Muscle of leg (tissue), 11 donors: ENCODE measurements around the gene TOMM7. TPM values are rescaled to one million over a fixed set of nuclear protein-coding genes. Genes with fewer than 3 reads are reported as not detected.
"Not testable (repeated sequence)": the region's sequence is repeated elsewhere in the genome, so short reads cannot be mapped to it uniquely, and the experiment has no call there.

Source experiments
- DNase-seq: peaks from one replicate; pipeline ENCODE4 v3.0.0; 2013
- H3K27ac ChIP-seq: one replicate; pipeline ENCODE4 v1.5.1; 2013; ENCODE audit warnings: mild to moderate bottlenecking, low read length, control low read depth
- H3K27me3 ChIP-seq: one replicate; pipeline ENCODE4 v1.6.1; 2013; ENCODE audit warnings: low read length; ENCODE audit not compliant: control insufficient read depth, insufficient read depth
- H3K36me3 ChIP-seq: one replicate; pipeline ENCODE4 v1.6.1; 2013; ENCODE audit warnings: low read length; ENCODE audit not compliant: control insufficient read depth, insufficient read depth
- H3K4me1 ChIP-seq: one replicate; pipeline ENCODE4 v1.6.1; 2013; ENCODE audit warnings: low read length; ENCODE audit not compliant: control insufficient read depth, insufficient read depth
- H3K4me3 ChIP-seq: one replicate; pipeline ENCODE4 v1.5.1; 2013; ENCODE audit warnings: low read length, control low read depth
- H3K9me3 ChIP-seq: replicated peaks from 2 replicates; pipeline ENCODE4 v1.6.1; 2013; ENCODE audit warnings: low read depth, low read length; ENCODE audit not compliant: control insufficient read depth
- whole genome bisulfite sequencing: methylation state at CpG from one replicate; pipeline ENCODE4 v1.1.5; 2013; ENCODE audit warnings: missing lambda C conversion rate; ENCODE audit not compliant: insufficient coverage; 5-methylcytosine and 5-hydroxymethylcytosine counted together
- polyA plus RNA-seq, 8 donors: library from polyadenylated mRNA; unstranded; fragments of 120-200 nt; gene quantifications; one replicate each; pipeline versions ENCODE4 v1.2.1 to v1.2.3, GENCODE V29; 2013; ENCODE audit warnings: inconsistent platforms in 1 of 8, low replicate concordance in 1 of 8; ENCODE audit not compliant: insufficient read length in 8 of 8, insufficient read depth in 1 of 8
- total RNA-seq: library from RNA; stranded (reverse); fragments of 120-200 nt; gene quantifications from one replicate; pipeline ENCODE4 v1.2.4, GENCODE V29; 2013

TOMM7 gene
- total and polyA plus RNA-seq, 9 donors, result 648 to 986 (median 834) TPM

GRCh38 chr7:22791204-22792158 lies 31.2 kb downstream of the TOMM7 start:
- H3K4me1 ChIP-seq, result no peaks in the 10 kb centered on the region
- H3K4me3 ChIP-seq, result no peak overlapping the region
- WGBS, result 53% methylated on average over 2 of the region's 4 CpGs
- no peaks in the 10 kb centered on the region for H3K9me3 ChIP-seq
- no peak overlapping the region for H3K27ac ChIP-seq
- no peak for DNase-seq
- no peaks in the 10 kb centered on the region for H3K36me3 ChIP-seq
- no peaks in the 10 kb centered on the region for H3K27me3 ChIP-seq

DNA sequence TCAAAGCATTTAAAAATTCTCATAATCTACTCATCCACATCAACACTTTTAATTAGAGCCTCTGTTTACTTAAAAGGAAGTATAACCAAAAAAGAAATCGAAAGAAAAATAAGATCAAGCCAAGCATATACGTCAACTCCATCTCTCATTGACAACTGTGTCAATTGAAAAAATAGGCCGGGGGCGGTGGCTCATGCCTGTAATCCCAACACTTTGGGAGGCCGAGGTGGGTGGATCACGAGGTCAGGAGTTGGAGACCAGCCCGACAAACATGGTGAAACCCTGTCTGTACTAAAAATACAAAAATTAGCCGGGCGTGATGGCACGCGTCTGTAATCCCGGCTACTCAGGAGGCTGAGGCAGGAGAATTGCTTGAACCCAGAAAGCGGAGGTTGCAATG lies 32.0 kb downstream of the TOMM7 start:
- not testable (repeated sequence) for DNase-seq, H3K36me3 ChIP-seq, H3K9me3 ChIP-seq, H3K4me3 ChIP-seq, H3K27ac ChIP-seq, H3K27me3 ChIP-seq, H3K4me1 ChIP-seq
- 91% methylated on average over 7 of the region's 13 CpGs for WGBS

DNA sequence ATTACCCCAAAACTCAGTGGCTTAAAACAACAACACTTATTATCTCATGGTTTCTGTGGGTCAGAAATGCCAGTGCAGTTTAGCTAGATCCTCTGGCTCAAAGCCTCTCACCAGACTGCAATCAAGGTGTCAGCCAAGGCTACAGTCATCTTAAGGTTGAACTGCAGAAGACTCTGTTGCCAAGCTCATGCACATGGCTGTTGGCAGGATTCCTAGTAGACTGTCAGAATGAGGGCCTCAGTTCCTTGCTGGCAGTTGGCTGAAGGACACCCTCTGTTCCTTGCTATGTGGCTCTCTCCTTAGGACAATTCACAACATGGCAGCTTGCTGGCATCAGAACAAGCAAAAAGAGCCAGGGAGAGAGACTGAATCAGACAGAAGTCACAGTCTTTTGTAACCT lies 34.7 kb downstream of the TOMM7 start:
- no peaks in the 10 kb centered on the region for H3K36me3 ChIP-seq
- no peak overlapping the region for H3K4me3 ChIP-seq
- H3K27ac ChIP-seq, result no peak overlapping the region
- no peaks in the 10 kb centered on the region for H3K27me3 ChIP-seq
- peak; percentile 5 for DNase-seq
- no peaks in the 10 kb centered on the region for H3K9me3 ChIP-seq
- no peaks in the 10 kb centered on the region for H3K4me1 ChIP-seq

DNA sequence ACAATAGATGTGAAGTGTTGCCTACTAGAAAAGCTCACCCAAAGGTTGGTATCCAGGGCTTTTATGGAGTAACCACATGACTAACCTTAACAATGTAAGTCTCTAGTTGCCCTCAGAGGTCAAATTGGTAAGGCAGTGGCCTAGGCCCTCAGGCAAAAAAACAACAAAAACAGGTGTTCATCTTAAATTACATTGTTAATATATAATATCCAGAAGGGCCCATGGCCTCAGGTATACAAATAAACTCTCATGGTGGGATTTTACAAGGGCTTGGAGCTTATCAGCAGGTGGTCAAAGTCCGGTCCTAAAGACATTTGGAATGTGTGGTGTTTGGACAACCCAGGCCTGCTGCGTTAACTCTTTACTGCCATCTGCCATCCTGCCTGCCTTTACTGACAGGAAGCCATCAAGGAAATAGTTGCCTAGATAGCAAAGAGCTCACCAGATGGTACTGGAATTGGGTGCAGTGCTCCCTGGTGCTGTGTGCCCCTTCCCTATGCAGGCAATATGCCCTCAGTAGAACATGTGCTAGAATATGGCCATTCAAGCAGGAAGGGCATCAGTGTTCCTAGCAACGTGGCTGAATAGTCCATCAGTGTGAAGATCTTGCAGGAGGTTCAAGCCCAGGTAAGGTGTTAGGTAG lies 36.2 kb downstream of the TOMM7 start:
- Histone ChIP-seq H3K27me3 (no peaks in the 10 kb centered on the region), H3K36me3 (no peaks in the 10 kb centered on the region), H3K27ac (no peak overlapping the region), H3K4me3 (no peak overlapping the region), H3K9me3 (no peaks in the 10 kb centered on the region), H3K4me1 (peaks cover 2% of the 10 kb centered on the region)
- 48% methylated on average over 2 of the region's 3 CpGs for WGBS
- DNase-seq, result no peak

DNA sequence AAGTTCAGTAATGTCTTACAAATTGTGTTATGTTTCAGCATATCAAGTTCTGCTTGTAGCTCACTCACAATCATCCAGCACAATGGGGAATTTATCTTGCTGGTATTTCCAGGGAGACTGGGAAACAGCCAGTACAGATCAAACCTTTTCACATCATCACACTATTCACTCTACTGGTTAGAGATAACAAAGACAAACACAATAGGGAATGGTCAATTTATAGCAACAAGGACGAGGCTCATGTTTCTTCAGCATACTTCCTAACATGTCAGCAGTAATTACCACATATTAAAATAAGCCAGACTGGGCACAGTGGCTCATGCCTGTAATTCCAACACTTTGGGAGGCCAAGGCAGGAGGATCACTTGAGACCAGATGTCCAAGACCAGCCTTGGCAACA lies 38.3 kb downstream of the TOMM7 start:
- Histone ChIP-seq H3K27ac (no peak overlapping the region), H3K27me3 (no peaks in the 10 kb centered on the region), H3K4me1 (peaks cover 3% of the 10 kb centered on the region), H3K4me3 (no peak overlapping the region), H3K9me3 (no peaks in the 10 kb centered on the region), H3K36me3 (no peaks in the 10 kb centered on the region)
- DNase-seq, result no peak
- WGBS, result no CpG with 5 or more reads among the region's 1 CpG

GRCh38 chr7:22783421-22783820 lies 39.2 kb downstream of the TOMM7 start:
- peaks cover 3% of the 10 kb centered on the region for H3K4me1 ChIP-seq
- WGBS, result 85% methylated on average over 5 of the region's 5 CpGs
- no peaks in the 10 kb centered on the region for H3K9me3 ChIP-seq
- H3K27me3 ChIP-seq, result no peaks in the 10 kb centered on the region
- no peak overlapping the region for H3K27ac ChIP-seq
- no peaks in the 10 kb centered on the region for H3K36me3 ChIP-seq
- DNase-seq, result no peak
- H3K4me3 ChIP-seq, result no peak overlapping the region

- H3K36me3 ChIP-seq, result no peaks in the 10 kb centered on the region
- no peaks in the 10 kb centered on the region for H3K27me3 ChIP-seq
- WGBS, result 93% methylated on average over 3 of the region's 7 CpGs
- peaks cover 3% of the 10 kb centered on the region for H3K4me1 ChIP-seq
- no peaks in the 10 kb centered on the region for H3K9me3 ChIP-seq
- H3K4me3 ChIP-seq, result no peak overlapping the region
- H3K27ac ChIP-seq, result no peak overlapping the region
- peak; percentile 29 for DNase-seq
Observed at GRCh38 chr7:22782616-22783232, 39.9 kb downstream of the TOMM7 start.

- 63% methylated on average over 2 of the region's 5 CpGs for WGBS
- Histone ChIP-seq H3K4me1 (peaks cover 3% of the 10 kb centered on the region), H3K36me3 (no peaks in the 10 kb centered on the region), H3K27ac (no peak overlapping the region), H3K27me3 (no peaks in the 10 kb centered on the region), H3K4me3 (no peak overlapping the region), H3K9me3 (no peaks in the 10 kb centered on the region)
- no peak for DNase-seq
Observed at GRCh38 chr7:22781230-22781711, 41.4 kb downstream of the TOMM7 start.

- not testable (repeated sequence) for H3K9me3 ChIP-seq, H3K27ac ChIP-seq, DNase-seq, H3K4me1 ChIP-seq, H3K36me3 ChIP-seq, H3K27me3 ChIP-seq, H3K4me3 ChIP-seq
- no CpG with 5 or more reads among the region's 4 CpGs for WGBS
Observed at GRCh38 chr7:22779730-22780323, 42.8 kb downstream of the TOMM7 start.

DNA sequence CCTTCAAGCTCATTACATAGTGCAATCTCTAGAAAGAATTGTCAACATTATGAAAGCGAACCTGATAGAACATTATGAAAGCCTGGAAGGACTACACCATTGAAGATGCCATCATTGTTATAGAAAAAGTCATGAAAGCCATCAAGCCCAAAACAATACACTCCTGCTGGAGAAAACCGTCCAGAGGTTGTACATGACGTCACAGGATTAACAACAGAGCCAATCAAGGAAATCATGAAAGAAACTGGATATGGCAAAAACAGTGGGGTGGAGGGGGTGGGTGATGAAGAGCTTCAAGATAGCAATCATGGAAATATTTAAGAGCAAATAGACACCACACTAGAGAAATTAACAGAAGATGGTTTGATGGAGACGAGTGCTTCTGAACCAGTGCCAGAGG lies 45.7 kb downstream of the TOMM7 start:
- WGBS, result no CpG with 5 or more reads among the region's 4 CpGs
- H3K9me3 ChIP-seq, result no peaks in the 10 kb centered on the region
- no peak for DNase-seq
- H3K36me3 ChIP-seq, result no peaks in the 10 kb centered on the region
- H3K27me3 ChIP-seq, result no peaks in the 10 kb centered on the region
- no peak overlapping the region for H3K27ac ChIP-seq
- peaks cover 3% of the 10 kb centered on the region for H3K4me1 ChIP-seq
- H3K4me3 ChIP-seq, result no peak overlapping the region
